H54 (cell line): ENCODE measurements around the gene DAD1.
"Not testable (repeated sequence)": the region's sequence is repeated elsewhere in the genome, so short reads cannot be mapped to it uniquely, and the experiment has no call there.

Experiments used
- DNase-seq: peaks from one replicate; pipeline ENCODE4 v3.0.0; 2011; ENCODE audit warnings: low spot score, mixed read lengths; ENCODE audit not compliant: insufficient read length
- FAIRE-seq: peaks from 3 replicates; lab custom pipeline; 2011; peaks lifted over from hg19 to GRCh38; lab: Jason Lieb, UNC
- POLR2A ChIP-seq: IDR thresholded peaks from 2 replicates; pipeline ENCODE4 v1.6.1; 2011; ENCODE audit warnings: low read depth, mild to moderate bottlenecking, low read length

DAD1 gene

GRCh38 chr14:22547948-22548750 lies 40.9 kb downstream of the DAD1 start:
- no peak for DNase-seq
- no peak for TF ChIP-seq POLR2A
- FAIRE-seq, result no peak

DNA sequence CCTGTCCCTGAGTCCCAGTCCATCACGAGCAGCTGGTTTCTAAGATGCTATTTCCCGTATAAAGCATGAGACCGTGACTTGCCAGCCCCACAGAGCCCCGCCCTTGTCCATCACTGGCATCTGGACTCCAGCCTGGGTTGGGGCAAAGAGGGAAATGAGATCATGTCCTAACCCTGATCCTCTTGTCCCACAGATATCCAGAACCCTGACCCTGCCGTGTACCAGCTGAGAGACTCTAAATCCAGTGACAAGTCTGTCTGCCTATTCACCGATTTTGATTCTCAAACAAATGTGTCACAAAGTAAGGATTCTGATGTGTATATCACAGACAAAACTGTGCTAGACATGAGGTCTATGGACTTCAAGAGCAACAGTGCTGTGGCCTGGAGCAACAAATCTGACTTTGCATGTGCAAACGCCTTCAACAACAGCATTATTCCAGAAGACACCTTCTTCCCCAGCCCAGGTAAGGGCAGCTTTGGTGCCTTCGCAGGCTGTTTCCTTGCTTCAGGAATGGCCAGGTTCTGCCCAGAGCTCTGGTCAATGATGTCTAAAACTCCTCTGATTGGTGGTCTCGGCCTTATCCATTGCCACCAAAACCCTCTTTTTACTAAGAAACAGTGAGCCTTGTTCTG lies 41.6 kb downstream of the DAD1 start:
- FAIRE-seq (no peak), DNase-seq (no peak)
- TF ChIP-seq POLR2A, result no peak

- FAIRE-seq (no peak), DNase-seq (no peak)
- TF ChIP-seq POLR2A, result no peak
Observed at GRCh38 chr14:22546722-22547071, 42.3 kb downstream of the DAD1 start.

DNA sequence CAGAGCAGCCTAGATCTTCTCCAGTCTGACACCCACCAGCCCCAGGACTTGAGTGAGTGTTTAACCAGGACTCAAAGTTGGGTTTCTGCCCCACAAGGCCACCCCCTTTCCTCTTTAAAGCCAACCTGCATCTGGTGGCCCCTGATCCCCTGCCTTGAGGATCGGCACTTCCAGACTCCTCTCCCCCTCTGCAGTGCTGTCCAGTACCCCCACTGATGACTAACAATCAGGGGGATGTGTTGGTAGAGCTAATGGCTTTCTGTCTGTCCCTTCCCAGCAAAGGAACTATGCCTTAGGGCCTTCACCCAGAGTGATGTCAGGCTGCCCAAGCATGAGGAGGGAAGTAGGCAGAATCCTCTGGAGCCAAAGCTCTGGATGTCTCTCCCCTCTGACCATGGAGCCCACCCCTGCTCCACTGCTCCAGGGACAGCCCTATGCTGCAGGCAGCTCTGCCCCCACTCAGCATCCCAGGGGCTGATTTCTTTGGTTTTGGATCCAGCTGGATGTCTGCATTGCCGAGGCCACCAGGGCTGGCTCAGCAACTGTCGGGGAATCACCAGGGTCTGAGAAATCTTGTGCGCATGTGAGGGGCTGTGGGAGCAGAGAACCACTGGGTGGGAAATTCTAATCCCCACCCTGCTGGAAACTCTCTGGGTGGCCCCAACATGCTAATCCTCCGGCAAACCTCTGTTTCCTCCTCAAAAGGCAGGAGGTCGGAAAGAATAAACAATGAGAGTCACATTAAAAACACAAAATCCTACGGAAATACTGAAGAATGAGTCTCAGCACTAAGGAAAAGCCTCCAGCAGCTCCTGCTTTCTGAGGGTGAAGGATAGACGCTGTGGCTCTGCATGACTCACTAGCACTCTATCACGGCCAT lies 42.9 kb downstream of the DAD1 start:
- DNase-seq (no peak), FAIRE-seq (peak; percentile 72)
- no peak for TF ChIP-seq POLR2A

DNA sequence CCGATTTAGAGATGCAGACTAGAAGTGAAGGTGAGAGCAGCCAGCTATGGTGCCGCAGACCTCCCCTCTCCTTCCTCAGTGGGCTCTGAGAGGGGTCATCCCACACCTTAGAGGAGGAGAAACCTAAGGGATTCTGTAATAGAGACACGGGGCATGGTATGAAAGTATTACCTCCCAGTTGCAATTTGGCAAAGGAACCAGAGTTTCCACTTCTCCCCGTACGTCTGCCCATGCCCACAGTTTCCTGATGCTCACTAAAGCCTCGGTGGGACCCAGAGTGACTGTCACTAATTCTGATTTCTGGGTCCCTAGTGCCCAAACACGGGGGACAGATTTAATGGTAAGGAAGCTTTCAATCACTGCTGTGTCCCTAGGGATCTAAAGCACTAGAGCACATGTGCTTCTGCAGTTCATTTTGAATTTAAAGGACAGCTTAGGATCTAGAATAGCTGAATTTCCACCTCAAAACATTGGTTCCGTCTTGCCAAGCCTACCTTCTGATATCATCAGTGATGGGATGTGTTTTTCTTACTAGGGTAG lies 44.1 kb downstream of the DAD1 start:
- no peak for FAIRE-seq
- TF ChIP-seq POLR2A, result no peak
- no peak for DNase-seq

DNA sequence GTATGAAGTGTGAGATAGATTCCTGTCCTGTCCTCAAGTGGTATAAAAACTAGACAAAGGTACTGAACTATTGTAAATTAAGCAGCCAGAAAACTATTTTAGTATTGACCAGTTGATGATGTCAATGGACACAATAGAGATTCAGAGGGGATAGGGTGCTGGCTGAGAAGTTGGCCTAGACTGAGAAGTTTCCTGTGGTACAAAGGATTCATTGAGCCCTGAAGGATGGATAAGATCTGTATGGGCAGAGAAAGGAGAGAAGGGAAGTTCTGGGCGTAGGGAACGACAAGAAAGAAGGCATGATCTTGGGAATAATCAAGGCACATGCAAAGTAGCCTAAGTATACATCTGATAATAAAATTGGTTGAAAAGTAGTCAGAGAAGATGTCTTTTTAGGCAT lies 44.6 kb downstream of the DAD1 start:
- no peak for DNase-seq
- no peak for FAIRE-seq
- no peak for TF ChIP-seq POLR2A

- DNase-seq, FAIRE-seq: not testable (repeated sequence)
Observed at GRCh38 chr14:22543570-22544357, 45.3 kb downstream of the DAD1 start.

DNA sequence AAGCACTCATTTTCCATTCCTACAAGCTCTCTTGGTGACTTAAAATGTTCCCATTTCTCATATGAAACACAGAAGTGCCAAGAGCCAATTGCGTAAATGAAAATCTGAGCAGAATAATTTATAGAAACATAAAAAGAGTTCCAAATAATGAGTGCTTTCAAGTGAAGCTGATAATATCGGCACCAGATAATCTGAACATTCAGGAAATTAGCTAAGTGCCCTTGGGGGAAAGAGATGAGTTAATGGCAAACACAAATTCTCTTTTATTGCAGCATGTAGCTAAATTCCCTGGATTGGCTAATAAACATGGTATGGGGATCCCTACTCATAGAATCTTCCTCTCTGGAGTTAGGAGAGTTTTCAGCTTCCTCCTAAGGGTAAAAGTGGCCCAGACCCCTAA lies 46.7 kb downstream of the DAD1 start:
- FAIRE-seq, result no peak
- DNase-seq, result no peak
- TF ChIP-seq POLR2A, result no peak

DNA sequence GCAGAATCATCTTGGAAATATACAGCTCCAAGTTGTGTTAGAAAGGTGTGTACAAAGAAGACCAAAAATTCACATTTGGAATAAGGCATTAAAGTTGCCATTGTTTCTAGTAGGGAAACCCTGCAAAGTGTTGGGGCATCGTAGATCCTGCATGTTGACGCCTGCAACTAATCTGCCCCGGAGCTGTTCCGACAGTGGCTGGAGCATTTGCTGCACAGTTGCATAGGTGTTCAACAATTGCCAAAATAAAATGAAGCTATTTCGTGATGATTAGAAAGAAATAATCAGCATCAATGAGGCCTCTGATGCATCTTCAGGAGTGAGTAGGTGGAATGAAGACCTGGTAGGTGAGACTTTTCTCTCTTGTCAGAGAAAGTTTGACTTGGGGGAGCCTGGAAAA lies 47.3 kb downstream of the DAD1 start:
- DNase-seq (no peak), FAIRE-seq (no peak)
- no peak for TF ChIP-seq POLR2A

DNA sequence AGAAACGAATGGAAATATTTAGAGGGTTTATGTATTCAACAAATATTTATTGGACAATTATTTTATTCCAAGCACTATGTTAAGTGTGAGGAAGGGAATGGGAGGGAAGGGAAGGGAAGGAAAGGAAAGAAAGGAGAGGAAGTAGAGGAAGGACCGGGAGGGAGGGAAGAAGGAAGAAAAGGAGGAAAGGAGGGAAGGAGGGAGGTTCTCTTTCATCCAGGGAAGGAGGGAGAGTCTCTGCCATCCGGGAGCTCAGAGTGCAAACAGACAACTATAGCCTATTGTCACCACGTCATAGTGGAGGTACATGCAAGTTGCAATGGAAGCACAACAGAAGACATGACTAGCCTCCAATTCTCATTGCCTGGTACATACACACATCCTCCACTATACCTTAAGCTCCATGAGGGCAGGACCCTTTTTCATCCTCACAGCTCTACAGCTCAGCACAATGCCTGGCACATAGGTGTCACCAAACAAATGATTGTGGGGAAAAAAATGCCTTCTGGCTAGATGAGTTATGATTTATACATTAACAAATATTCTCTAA lies 48.1 kb downstream of the DAD1 start:
- no peak for TF ChIP-seq POLR2A
- no peak for FAIRE-seq
- DNase-seq, result no peak

DNA sequence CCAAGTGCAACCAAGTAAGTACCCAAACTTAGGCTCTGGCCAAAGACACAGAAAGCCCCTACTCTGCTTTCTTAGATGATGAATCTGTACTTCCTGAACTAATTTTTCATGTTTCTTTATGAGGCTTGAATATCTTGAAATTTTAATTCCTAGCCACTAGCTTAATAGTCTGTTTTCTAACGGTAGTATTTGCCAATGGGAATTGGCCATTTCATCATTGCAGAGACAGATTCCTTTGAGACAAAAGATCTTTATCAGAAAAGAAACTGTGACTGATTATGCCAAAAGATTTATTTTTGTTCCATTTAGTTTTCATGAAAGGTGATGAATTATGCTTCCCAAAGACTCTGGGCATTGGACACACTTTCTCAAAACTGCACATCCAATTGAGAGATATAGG lies 48.7 kb downstream of the DAD1 start:
- DNase-seq, result no peak
- no peak for FAIRE-seq
- TF ChIP-seq POLR2A, result no peak

- TF ChIP-seq POLR2A, result no peak
- DNase-seq (no peak), FAIRE-seq (no peak)
Observed at GRCh38 chr14:22539831-22540230, 49.2 kb downstream of the DAD1 start.

DNA sequence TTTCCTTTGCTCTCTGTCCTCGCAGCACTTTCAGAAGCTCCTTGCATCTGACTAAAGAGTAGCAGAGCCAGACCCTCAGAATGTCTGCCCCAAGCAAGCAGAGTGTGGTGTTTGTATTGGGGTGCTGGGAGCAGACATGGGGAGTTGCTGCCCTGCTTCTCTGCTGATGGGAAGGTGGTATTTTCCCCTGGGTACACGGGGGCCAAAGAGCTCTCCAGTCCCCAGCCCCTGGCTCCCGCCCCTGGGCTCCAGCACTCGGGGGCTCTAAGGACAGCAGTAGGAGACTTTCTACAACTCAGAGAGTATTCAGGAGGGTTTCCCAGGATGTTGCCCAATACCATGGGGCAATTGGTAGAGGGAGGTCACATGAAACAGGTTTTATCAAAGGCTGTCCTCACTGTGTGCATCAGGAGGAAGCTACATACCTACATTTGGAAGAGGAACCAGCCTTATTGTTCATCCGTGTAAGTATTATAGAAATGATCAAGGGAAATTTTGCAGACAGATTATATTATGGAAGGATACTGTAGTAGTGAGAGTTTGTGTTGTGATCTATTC lies 50.3 kb downstream of the DAD1 start:
- no peak for DNase-seq
- no peak for FAIRE-seq
- TF ChIP-seq POLR2A, result no peak
